HCT116 (cell line): Measurements from ENCODE around the gene SYT7. TPM values are rescaled to one million over a fixed set of nuclear protein-coding genes. Genes with fewer than 3 reads are reported as not detected.

Experiments used
- ATAC-seq: fragments of 200-7000 bp; cut with Tn5 transposase; 2 replicates; pipeline ENCODE4 v1.9.1; 2020; ENCODE audit warnings: mild to moderate bottlenecking, moderate library complexity
- BruUV-seq: library from RNA; stranded (reverse); fragments of 400-500 nt; replicated peaks from 2 replicates; lab custom pipeline; 2021; lab: Mats Ljungman, UMichigan
- CTCF ChIA-PET: fragments of 300-600 bp; sonication (Branson Sonifier 250); formaldehyde crosslinking; loops from one replicate; lab custom pipeline; 2021; ENCODE audit warnings: antibody characterized with exemption; lab: Charles Lee
- POLR2A ChIA-PET: fragments of 300-600, 350-600 bp; sonication (Branson Sonifier 250); formaldehyde crosslinking; loops from one replicate; lab custom pipeline; 2021; ENCODE audit warnings: antibody characterized with exemption; lab: Charles Lee
- RAD21 ChIA-PET, 2 experiments: fragments of 300-600 bp; sonication (Branson Sonifier 250); formaldehyde crosslinking; loops; one replicate each; lab custom pipeline; 2023; ENCODE audit warnings: low total read pairs in 2 of 2; ENCODE audit not compliant: uncharacterized antibody in 2 of 2, unreplicated experiment in 2 of 2, low non-redundant PET in 1 of 2; lab: Charles Lee
- DNase-seq: peaks from one replicate; pipeline ENCODE4 v3.0.0-alpha.2; 2010; ENCODE audit warnings: low read depth, low spot score
- H2AFZ ChIP-seq: fragments of 200-600 bp; shearing (Covaris generic), sonication (generic); 2 replicates; pipeline ENCODE4 v1.6.1; 2017; ENCODE audit warnings: low read depth, mixed run types, mixed read lengths, antibody characterized with exemption, low read length; ENCODE audit not compliant: poor library complexity, severe bottlenecking
- H3K27ac ChIP-seq: 2 replicates; pipeline ENCODE4 v1.5.1; 2012; ENCODE audit warnings: low read depth, low read length
- H3K27me3 ChIP-seq: fragments of 200-600 bp; sonication (generic); 2 replicates; pipeline ENCODE4 v1.6.1; 2016; ENCODE audit warnings: mixed run types, low read length, mixed read lengths; ENCODE audit not compliant: insufficient read depth
- H3K36me3 ChIP-seq, 2 experiments: fragments of 200-500 bp in 1 of 2; fragments of 200-600 bp in 1 of 2; sonication (Bioruptor generic) in 1 of 2; sonication (generic) in 1 of 2; 2 replicates each; pipeline versions ENCODE4 v1.5.1 to v1.6.1; 2014 to 2016; ENCODE audit warnings: low read length in 2 of 2, inconsistent platforms in 1 of 2, mixed read lengths in 1 of 2, mixed run types in 1 of 2; ENCODE audit not compliant: insufficient read depth in 2 of 2, control insufficient read depth in 1 of 2
- H3K4me1 ChIP-seq, 2 experiments: fragments of 200-600 bp in 1 of 2; sonication (generic) in 1 of 2; 2 replicates each; pipeline versions ENCODE4 v1.5.1 to v1.6.1; 2012 to 2017; ENCODE audit warnings: low read length in 2 of 2, inconsistent platforms in 1 of 2, mild to moderate bottlenecking in 1 of 2, mixed read lengths in 1 of 2, mixed run types in 1 of 2, moderate library complexity in 1 of 2; ENCODE audit not compliant: insufficient read depth in 2 of 2, control insufficient read depth in 1 of 2
- H3K4me2 ChIP-seq: fragments of 200-600 bp; sonication (generic); 2 replicates; pipeline ENCODE4 v1.6.1; 2017; ENCODE audit warnings: mixed run types, low read length, mixed read lengths
- H3K4me3 ChIP-seq, 2 experiments: fragments of 200-600 bp in 1 of 2; sonication (generic) in 1 of 2; replicated peaks in 1 of 2; 2 replicates each; pipeline ENCODE4 v1.5.1; 2011 to 2016; ENCODE audit warnings: low read length in 2 of 2, control low read depth in 1 of 2, low read depth in 1 of 2, mild to moderate bottlenecking in 1 of 2, mixed read lengths in 1 of 2, mixed run types in 1 of 2
- H3K79me2 ChIP-seq: fragments of 200-600 bp; sonication (generic); 2 replicates; pipeline ENCODE4 v1.6.1; 2017; ENCODE audit warnings: mild to moderate bottlenecking, mixed run types, low read length, moderate library complexity, mixed read lengths; ENCODE audit not compliant: insufficient read depth
- H3K9ac ChIP-seq: fragments of 200-600 bp; sonication (generic); 2 replicates; pipeline ENCODE4 v1.6.1; 2016; ENCODE audit warnings: low read length, mixed read lengths
- H3K9me2 ChIP-seq: fragments of 200-600 bp; sonication (generic), shearing (Covaris generic); 2 replicates; pipeline ENCODE4 v1.6.1; 2017; ENCODE audit warnings: mixed run types, mild to moderate bottlenecking, moderate library complexity; ENCODE audit not compliant: insufficient read depth
- H3K9me3 ChIP-seq, 2 experiments: fragments of 200-500 bp in 1 of 2; fragments of 200-600 bp in 1 of 2; sonication (Bioruptor generic) in 1 of 2; sonication (generic) in 1 of 2; 2 replicates each; pipeline ENCODE4 v1.6.1; 2014 to 2017; ENCODE audit warnings: low read length in 2 of 2, mixed read lengths in 2 of 2, inconsistent platforms in 1 of 2, low read depth in 1 of 2, mild to moderate bottlenecking in 1 of 2, mixed run types in 1 of 2, moderate library complexity in 1 of 2; ENCODE audit not compliant: control insufficient read depth in 1 of 2, insufficient read depth in 1 of 2
- H4K20me1 ChIP-seq: fragments of 200-600 bp; sonication (generic), shearing (Covaris generic); 2 replicates; pipeline ENCODE4 v1.6.1; 2017; ENCODE audit warnings: mixed run types, mild to moderate bottlenecking, moderate library complexity; ENCODE audit not compliant: insufficient read depth
- CBX3 ChIP-seq: IDR thresholded peaks from 2 replicates; pipeline ENCODE4 v1.6.1; 2012; ENCODE audit warnings: low read depth
- CEBPB ChIP-seq: IDR thresholded peaks from 2 replicates; pipeline ENCODE4 v1.6.1; 2012; ENCODE audit warnings: low read depth
- ELF1 ChIP-seq: IDR thresholded peaks from 2 replicates; pipeline ENCODE4 v1.6.1; 2012; ENCODE audit warnings: low read depth, borderline replicate concordance
- EZH2 ChIP-seq: fragments of 200-600 bp; sonication (generic); IDR thresholded peaks from 2 replicates; pipeline ENCODE4 v1.6.1; 2017; ENCODE audit warnings: antibody characterized with exemption, mixed run types
- EZH2phosphoT487 ChIP-seq: fragments of 200-600 bp; IDR thresholded peaks from 2 replicates; pipeline ENCODE4 v1.6.1; 2018; ENCODE audit warnings: antibody characterized with exemption, borderline replicate concordance
- FOSL1 ChIP-seq: IDR thresholded peaks from 2 replicates; pipeline ENCODE4 v1.6.1; 2012; ENCODE audit warnings: low read depth
- JUND ChIP-seq: IDR thresholded peaks from 2 replicates; pipeline ENCODE4 v1.6.1; 2012
- POLR2A ChIP-seq: IDR thresholded peaks from 2 replicates; pipeline ENCODE4 v1.7.0; 2011; ENCODE audit warnings: borderline replicate concordance; ENCODE audit not compliant: insufficient read depth, insufficient read length; ENCODE audit errors: extremely low read depth
- POLR2AphosphoS5 ChIP-seq: IDR thresholded peaks from 2 replicates; pipeline ENCODE4 v1.6.1; 2011; ENCODE audit warnings: mild to moderate bottlenecking, low read depth, low read length, moderate library complexity
- RAD21 ChIP-seq: IDR thresholded peaks from 2 replicates; pipeline ENCODE4 v1.6.1; 2012; ENCODE audit warnings: low read depth, mild to moderate bottlenecking
- REST ChIP-seq: IDR thresholded peaks from 2 replicates; pipeline ENCODE4 v1.6.1; 2012; ENCODE audit warnings: low read depth
- SIN3A ChIP-seq: IDR thresholded peaks from 2 replicates; pipeline ENCODE4 v1.6.1; 2012; ENCODE audit warnings: low read depth
- SP1 ChIP-seq: IDR thresholded peaks from 2 replicates; pipeline ENCODE4 v1.6.1; 2012; ENCODE audit warnings: low read depth
- SRF ChIP-seq: IDR thresholded peaks from 2 replicates; pipeline ENCODE4 v1.6.1; 2012; ENCODE audit warnings: low read depth
- TCF7L2 ChIP-seq: IDR thresholded peaks from 2 replicates; pipeline ENCODE4 v1.7.0; 2011; ENCODE audit warnings: borderline replicate concordance, inconsistent platforms; ENCODE audit not compliant: insufficient read depth, insufficient read length; ENCODE audit errors: extremely low read depth
- YY1 ChIP-seq: IDR thresholded peaks from 2 replicates; pipeline ENCODE4 v1.6.1; 2011; ENCODE audit warnings: low read length, low read depth, moderate library complexity, mild to moderate bottlenecking; ENCODE audit not compliant: insufficient replicate concordance; ENCODE audit errors: extremely low read depth
- ZFX ChIP-seq: fragments of 450-650 bp; IDR thresholded peaks from 2 replicates; pipeline ENCODE4 v1.6.1; 2017
- ZNF274 ChIP-seq: fragments of 200-500 bp; sonication (Bioruptor generic); IDR thresholded peaks from 2 replicates; pipeline ENCODE4 v1.6.1; 2014; ENCODE audit warnings: mild to moderate bottlenecking, low read depth, low read length, inconsistent platforms
- intact Hi-C: fragments of 100-400 bp; cut with micrococcal nuclease; formaldehyde crosslinking; loops from 2 replicates; pipeline ENCODE4 v1.10.0; 2022
- total RNA-seq: library from RNA; stranded (reverse); gene quantifications from one replicate; pipeline ENCODE4 v1.2.1, GENCODE V29; 2021; ENCODE audit not compliant: unreplicated experiment
- TF ChIP-seq, protein P1 (sequence below): IDR thresholded peaks from 2 replicates; pipeline ENCODE4 v1.6.1; 2011; ENCODE audit warnings: mild to moderate bottlenecking, low read length, moderate library complexity; ENCODE audit not compliant: insufficient replicate concordance; ENCODE audit errors: extremely low read depth
- TF ChIP-seq, protein P2 (sequence below): IDR thresholded peaks from 2 replicates; pipeline ENCODE4 v1.6.1; 2012

Gene SYT7
- total RNA-seq, 1 experiment from 2014 or later = 27.4 TPM

GRCh38 chr11:61496602-61497400 lies 84.1 kb downstream of the SYT7 start:
- no peak for DNase-seq
- no peak overlapping the region for H3K9ac ChIP-seq
- ChIA-PET CTCF (no interaction called here), POLR2A (no interaction called here), RAD21 (no interaction called here)
- no peak overlapping the region for H3K4me2 ChIP-seq
- no peaks in the 10 kb centered on the region for H3K4me1 ChIP-seq
- BruUV-seq = no TSS peak
- no peaks in the 10 kb centered on the region for H3K79me2 ChIP-seq
- H3K36me3 ChIP-seq = no peaks in the 10 kb centered on the region
- H3K27me3 ChIP-seq = no peaks in the 10 kb centered on the region
- H3K9me2 ChIP-seq = no peaks in the 10 kb centered on the region
- no peak overlapping the region for H2AFZ ChIP-seq
- intact Hi-C loops = no loop called here
- H3K27ac ChIP-seq = no peak overlapping the region
- no peaks in the 10 kb centered on the region for H4K20me1 ChIP-seq
- no peak overlapping the region for H3K4me3 ChIP-seq
- TF ChIP-seq YY1 (no peak), EZH2 (no peak), JUND (no peak), RAD21 (no peak), TCF7L2 (no peak), POLR2AphosphoS5 (no peak), EZH2phosphoT487 (no peak), SRF (no peak), CBX3 (no peak), SP1 (no peak), POLR2A (no peak), FOSL1 (no peak), SIN3A (no peak), ZFX (no peak), REST (no peak), ELF1 (no peak), ZNF274 (no peak), CEBPB (no peak)
- TF ChIP-seq, protein P1, sequence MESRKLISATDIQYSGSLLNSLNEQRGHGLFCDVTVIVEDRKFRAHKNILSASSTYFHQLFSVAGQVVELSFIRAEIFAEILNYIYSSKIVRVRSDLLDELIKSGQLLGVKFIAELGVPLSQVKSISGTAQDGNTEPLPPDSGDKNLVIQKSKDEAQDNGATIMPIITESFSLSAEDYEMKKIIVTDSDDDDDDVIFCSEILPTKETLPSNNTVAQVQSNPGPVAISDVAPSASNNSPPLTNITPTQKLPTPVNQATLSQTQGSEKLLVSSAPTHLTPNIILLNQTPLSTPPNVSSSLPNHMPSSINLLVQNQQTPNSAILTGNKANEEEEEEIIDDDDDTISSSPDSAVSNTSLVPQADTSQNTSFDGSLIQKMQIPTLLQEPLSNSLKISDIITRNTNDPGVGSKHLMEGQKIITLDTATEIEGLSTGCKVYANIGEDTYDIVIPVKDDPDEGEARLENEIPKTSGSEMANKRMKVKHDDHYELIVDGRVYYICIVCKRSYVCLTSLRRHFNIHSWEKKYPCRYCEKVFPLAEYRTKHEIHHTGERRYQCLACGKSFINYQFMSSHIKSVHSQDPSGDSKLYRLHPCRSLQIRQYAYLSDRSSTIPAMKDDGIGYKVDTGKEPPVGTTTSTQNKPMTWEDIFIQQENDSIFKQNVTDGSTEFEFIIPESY = no peak
- TF ChIP-seq, protein P2, sequence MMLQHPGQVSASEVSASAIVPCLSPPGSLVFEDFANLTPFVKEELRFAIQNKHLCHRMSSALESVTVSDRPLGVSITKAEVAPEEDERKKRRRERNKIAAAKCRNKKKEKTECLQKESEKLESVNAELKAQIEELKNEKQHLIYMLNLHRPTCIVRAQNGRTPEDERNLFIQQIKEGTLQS = no peak
- no peaks in the 10 kb centered on the region for H3K9me3 ChIP-seq
- ATAC-seq = no peak
